Measurements from ENCODE around the gene CTRL. TPM values are rescaled to one million over a fixed set of nuclear protein-coding genes. Genes with fewer than 3 reads are reported as not detected.

CTRL gene
- total RNA-seq, 1 donor from 2014 or later = 0.96 TPM

GRCh38 chr16:67932462-67932840 is 789 bp upstream of the CTRL start:
- Histone ChIP-seq H3K27me3 (no peaks in the 10 kb centered on the region), H3K4me3 (no peak overlapping the region), H3K27ac (no peak overlapping the region), H3K4me1 (peaks cover 12% of the 10 kb centered on the region), H3K9me3 (no peaks in the 10 kb centered on the region), H3K36me3 (peaks cover 38% of the 10 kb centered on the region)
- intact Hi-C loops (cut with DNase I) = no loop called here
- no peak for ATAC-seq
- DNase-seq = no peak
- TF ChIP-seq CTCF (IDR thresholded peaks at IDR 0.05) = no peak

GRCh38 chr16:67930678-67931211 is 917 bp downstream of the CTRL start:
- TF ChIP-seq CTCF (IDR thresholded peaks at IDR 0.05) = no peak
- DNase-seq (no peak), ATAC-seq (no peak)
- peaks cover 42% of the 10 kb centered on the region for H3K36me3 ChIP-seq
- H3K4me3 ChIP-seq = no peak overlapping the region
- H3K27ac ChIP-seq = no peak overlapping the region
- no peaks in the 10 kb centered on the region for H3K27me3 ChIP-seq
- intact Hi-C loops (cut with DNase I) = no loop called here
- H3K4me1 ChIP-seq = peaks cover 15% of the 10 kb centered on the region
- H3K9me3 ChIP-seq = no peaks in the 10 kb centered on the region

GRCh38 chr16:67930191-67930590 is 1.5 kb downstream of the CTRL start:
- Histone ChIP-seq H3K4me3 (no peak overlapping the region), H3K36me3 (peaks cover 42% of the 10 kb centered on the region), H3K27me3 (no peaks in the 10 kb centered on the region), H3K4me1 (peaks cover 15% of the 10 kb centered on the region), H3K9me3 (no peaks in the 10 kb centered on the region), H3K27ac (no peak overlapping the region)
- ATAC-seq = no peak
- intact Hi-C loops (cut with DNase I) = no loop called here
- TF ChIP-seq CTCF (IDR thresholded peaks at IDR 0.05) = no peak
- no peak for DNase-seq

GRCh38 chr16:67928561-67929364 is 2.9 kb downstream of the CTRL start:
- TF ChIP-seq CTCF (IDR thresholded peaks at IDR 0.05) = peak; percentile 82
- H3K36me3 ChIP-seq = peaks cover 28% of the 10 kb centered on the region
- H3K4me3 ChIP-seq = no peak overlapping the region
- no peak overlapping the region for H3K27ac ChIP-seq
- no peaks in the 10 kb centered on the region for H3K27me3 ChIP-seq
- ATAC-seq (peak; percentile 79), DNase-seq (peak; percentile 83)
- H3K9me3 ChIP-seq = no peaks in the 10 kb centered on the region
- intact Hi-C loops (cut with DNase I) = loop anchor here (10.0 kb wide), 2 partner anchors 104 to 254 kb away; no protein-coding TSS in a partner anchor
- peaks cover 10% of the 10 kb centered on the region for H3K4me1 ChIP-seq

GRCh38 chr16:67928147-67928546 is 3.5 kb downstream of the CTRL start:
- no peak overlapping the region for H3K27ac ChIP-seq
- H3K27me3 ChIP-seq = no peaks in the 10 kb centered on the region
- DNase-seq = no peak
- no peak overlapping the region for H3K4me3 ChIP-seq
- no peaks in the 10 kb centered on the region for H3K9me3 ChIP-seq
- peaks cover 10% of the 10 kb centered on the region for H3K4me1 ChIP-seq
- TF ChIP-seq CTCF (IDR thresholded peaks at IDR 0.05) = no peak
- peaks cover 25% of the 10 kb centered on the region for H3K36me3 ChIP-seq
- intact Hi-C loops (cut with DNase I) = loop anchor here (10.0 kb wide), 2 partner anchors 103 to 253 kb away; no protein-coding TSS in a partner anchor
- no peak for ATAC-seq
